Rectal smooth muscle tissue (tissue), 1 donor: ENCODE measurements around the gene CCDC28A.

Experiments used
- H3K27ac ChIP-seq: one replicate; pipeline ENCODE4 v1.7.0; 2013; ENCODE audit warnings: low read depth, low read length, inconsistent platforms
- H3K27me3 ChIP-seq: one replicate; pipeline ENCODE4 v1.7.0; 2013; ENCODE audit warnings: low read length; ENCODE audit not compliant: control insufficient read depth, insufficient read depth
- H3K36me3 ChIP-seq: one replicate; pipeline ENCODE4 v1.7.0; 2013; ENCODE audit warnings: low read length; ENCODE audit not compliant: control insufficient read depth, insufficient read depth
- H3K4me1 ChIP-seq: one replicate; pipeline ENCODE4 v1.7.0; 2013; ENCODE audit warnings: low read length; ENCODE audit not compliant: control insufficient read depth, insufficient read depth
- H3K4me3 ChIP-seq: one replicate; pipeline ENCODE4 v1.7.0; 2013; ENCODE audit warnings: low read length
- H3K9ac ChIP-seq: one replicate; pipeline ENCODE4 v1.7.0; 2013; ENCODE audit warnings: low read length

The CCDC28A gene

DNA sequence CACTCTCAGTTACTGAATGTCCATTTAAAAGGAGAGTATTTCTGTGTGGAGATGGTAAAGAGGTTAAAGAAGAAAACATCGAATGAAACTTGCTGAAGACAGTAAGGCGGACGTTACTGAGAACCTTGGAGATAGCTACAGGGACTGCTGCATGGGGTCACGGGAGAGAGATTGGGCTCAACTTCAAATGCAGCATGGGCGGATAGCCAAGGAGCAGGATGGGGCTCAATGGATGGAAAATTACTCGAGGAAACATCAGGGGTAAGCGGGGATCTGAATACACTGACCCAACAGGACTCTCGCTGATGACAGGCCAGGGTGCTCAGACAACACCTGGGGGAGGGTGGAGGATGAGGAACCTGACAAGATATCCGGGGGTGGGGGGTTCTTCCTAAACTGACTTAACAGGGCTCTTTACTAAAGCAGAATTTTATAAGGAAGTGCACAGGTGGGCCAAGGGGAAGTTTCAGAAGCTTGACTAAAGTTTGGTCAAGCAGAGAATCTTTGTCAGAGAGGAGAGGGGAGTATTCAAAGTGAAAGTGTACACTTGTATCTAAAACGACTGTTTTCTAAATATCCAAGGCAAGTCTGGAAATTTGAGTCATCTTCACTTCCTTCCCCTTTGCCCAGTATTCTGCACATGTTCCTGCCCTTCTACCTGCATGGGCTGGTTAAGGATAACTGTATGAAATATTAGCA is 45.1 kb downstream of the CCDC28A start:
- H3K36me3 ChIP-seq, result no peaks in the 10 kb centered on the region
- no peaks in the 10 kb centered on the region for H3K27me3 ChIP-seq
- H3K4me3 ChIP-seq, result no peak overlapping the region
- H3K27ac ChIP-seq, result no peak overlapping the region
- H3K4me1 ChIP-seq, result no peaks in the 10 kb centered on the region
- no peak overlapping the region for H3K9ac ChIP-seq

DNA sequence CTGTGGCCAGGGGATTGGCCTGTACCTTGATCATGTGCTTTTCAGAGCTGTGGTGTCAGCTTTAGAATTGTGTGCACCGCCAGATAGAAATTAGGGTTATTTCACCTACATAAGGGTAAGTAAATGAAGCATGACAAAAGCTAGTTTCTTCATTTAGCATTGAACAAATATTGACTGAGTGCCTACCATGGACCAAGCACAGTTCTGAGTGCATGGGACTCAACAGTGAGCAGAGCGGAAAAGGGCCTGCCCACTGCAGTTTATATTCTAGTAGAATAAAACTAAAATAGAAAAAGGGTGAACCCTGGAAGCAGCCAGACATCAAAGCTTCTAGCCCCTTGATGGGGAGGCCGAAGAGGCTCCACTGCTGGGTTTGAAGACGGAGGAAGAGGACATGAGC is 48.0 kb downstream of the CCDC28A start:
- H3K4me1 ChIP-seq, result no peaks in the 10 kb centered on the region
- H3K9ac ChIP-seq, result no peak overlapping the region
- no peak overlapping the region for H3K4me3 ChIP-seq
- H3K27ac ChIP-seq, result no peak overlapping the region
- no peaks in the 10 kb centered on the region for H3K27me3 ChIP-seq
- H3K36me3 ChIP-seq, result no peaks in the 10 kb centered on the region

DNA sequence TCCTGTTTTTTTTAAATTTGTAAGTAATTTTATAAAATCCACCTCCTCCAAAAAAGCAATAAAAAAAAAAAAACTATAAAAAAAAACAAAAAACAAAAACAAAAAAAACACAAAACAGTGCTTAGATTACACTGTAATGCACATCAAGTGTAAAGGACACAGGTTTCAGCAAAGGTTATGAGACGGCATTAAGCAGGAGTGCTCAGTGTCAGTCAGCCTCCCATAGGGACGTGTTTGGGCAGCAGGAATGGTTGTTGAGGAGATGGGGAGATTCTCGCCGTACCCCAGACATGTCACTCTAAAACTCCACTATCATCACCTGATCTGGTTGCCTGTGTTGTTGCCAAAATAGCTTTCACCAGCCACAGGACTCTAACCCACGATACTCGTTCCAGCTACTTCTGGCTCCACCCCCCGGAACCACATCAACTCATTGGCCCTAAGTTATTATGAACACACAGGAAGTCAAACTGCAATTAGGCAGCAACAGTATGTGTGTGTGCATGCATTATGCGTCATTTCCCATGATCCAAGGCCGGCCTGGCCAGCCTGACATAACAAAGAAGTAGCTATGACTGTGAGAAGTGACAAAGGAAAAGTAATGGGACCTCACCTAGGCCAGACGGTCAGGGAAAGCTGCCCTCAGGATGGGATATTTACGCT is 51.0 kb downstream of the CCDC28A start:
- no peak overlapping the region for H3K27ac ChIP-seq
- H3K9ac ChIP-seq, result no peak overlapping the region
- H3K27me3 ChIP-seq, result no peaks in the 10 kb centered on the region
- H3K4me1 ChIP-seq, result no peaks in the 10 kb centered on the region
- H3K36me3 ChIP-seq, result no peaks in the 10 kb centered on the region
- no peak overlapping the region for H3K4me3 ChIP-seq

DNA sequence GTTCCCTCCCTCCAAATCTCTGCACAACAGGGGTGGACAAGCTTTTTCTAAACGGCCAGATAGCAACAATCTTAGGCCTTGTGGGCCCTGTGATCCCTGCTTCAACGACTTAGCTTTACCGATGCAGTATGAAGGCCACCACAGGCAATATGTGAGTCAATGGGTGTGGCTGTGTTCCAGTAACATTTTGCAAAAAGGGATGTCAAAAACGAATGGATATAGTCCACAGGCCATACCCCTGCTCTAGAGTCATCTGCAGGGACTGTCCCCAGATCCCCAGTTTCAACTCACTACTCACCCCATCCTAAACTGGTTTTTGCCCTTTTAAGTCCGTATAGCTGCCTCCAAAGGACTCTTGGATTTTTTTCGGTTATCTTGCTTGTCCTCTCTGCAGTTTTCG is 56.7 kb downstream of the CCDC28A start:
- Histone ChIP-seq H3K27me3 (no peaks in the 10 kb centered on the region), H3K27ac (no peak overlapping the region), H3K4me1 (peaks cover 4% of the 10 kb centered on the region), H3K36me3 (no peaks in the 10 kb centered on the region), H3K4me3 (no peak overlapping the region), H3K9ac (no peak overlapping the region)

DNA sequence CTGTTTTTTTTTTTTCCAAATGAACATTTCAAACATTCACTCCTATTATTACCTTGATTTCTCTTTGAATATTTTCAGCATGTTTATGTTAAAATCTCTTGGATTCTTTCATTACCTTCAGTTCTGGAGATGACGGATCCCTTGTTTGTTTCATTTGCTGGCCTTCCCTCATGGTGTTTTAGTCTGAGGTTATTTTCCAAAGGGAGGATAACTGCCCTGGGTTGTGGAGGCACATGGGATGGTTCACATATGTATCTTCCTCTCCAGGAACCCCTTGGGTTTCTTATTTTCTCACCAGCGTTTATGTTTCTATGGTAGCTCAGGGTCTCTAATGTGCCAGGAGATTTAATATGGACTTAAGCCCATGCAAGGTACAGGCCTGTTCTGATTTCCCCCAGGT is 58.6 kb downstream of the CCDC28A start:
- H3K9ac ChIP-seq, result no peak overlapping the region
- no peak overlapping the region for H3K4me3 ChIP-seq
- H3K27me3 ChIP-seq, result no peaks in the 10 kb centered on the region

DNA sequence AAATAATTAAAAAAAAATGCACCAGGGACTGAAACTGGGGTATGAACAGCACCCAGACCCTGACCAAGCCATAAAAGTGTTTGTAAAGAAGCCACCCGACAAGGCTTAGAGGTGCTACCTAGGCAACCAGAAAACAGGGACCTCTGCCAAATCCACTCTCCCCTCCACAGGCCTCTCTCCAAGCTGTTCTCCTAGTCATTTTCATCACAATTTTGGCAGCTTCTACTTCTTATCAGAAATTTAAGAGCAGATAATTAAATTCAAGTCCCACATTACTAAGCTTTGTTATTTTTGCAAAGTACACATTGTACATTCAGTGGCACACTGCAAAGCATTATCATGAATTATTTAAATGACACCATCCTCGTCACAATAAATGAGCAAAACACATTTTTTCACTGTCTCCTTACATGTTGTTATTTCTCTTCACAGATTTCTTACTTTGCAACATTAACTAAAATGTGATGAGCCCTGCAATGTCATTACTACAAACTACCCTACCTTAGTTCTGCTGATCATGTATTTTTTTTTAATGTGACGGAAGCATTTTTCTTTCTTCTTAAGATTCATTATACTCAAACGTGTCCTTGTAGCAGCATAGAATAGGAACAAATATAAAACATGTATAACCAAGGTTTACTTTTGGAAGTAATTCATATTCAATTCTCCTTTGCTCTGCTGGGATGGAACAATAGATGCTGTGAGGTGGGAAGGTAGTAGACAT is 60.4 kb downstream of the CCDC28A start:
- Histone ChIP-seq H3K4me1 (peaks cover 4% of the 10 kb centered on the region), H3K27me3 (no peaks in the 10 kb centered on the region), H3K27ac (peak overlapping the region; percentile 61), H3K9ac (no peak overlapping the region), H3K4me3 (no peak overlapping the region), H3K36me3 (no peaks in the 10 kb centered on the region)

More for the DNA sequence above, 58.6 kb downstream of the CCDC28A start:
- no peaks in the 10 kb centered on the region for H3K36me3 ChIP-seq
- no peak overlapping the region for H3K27ac ChIP-seq
- H3K4me1 ChIP-seq, result peaks cover 4% of the 10 kb centered on the region

DNA sequence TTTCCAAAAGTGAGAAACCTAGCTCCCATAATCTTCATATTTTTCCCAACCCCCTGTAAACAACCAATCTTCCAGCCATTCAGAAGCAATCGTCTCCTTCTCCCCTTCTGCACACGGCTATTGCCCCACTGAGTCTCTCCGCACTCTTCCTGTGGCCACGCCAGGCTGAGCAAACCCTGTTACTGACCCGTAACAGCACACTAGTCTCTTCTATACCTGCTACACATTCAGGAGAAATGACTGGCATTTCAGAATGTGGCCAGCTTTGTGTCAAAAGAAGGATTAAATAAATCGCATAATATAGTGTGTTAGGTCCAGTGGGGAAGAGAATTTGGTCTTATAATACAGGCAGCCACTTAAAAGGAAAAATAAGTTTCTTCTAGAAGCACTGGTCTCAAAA is 63.7 kb downstream of the CCDC28A start:
- Histone ChIP-seq H3K27ac (no peak overlapping the region), H3K4me3 (no peak overlapping the region), H3K36me3 (no peaks in the 10 kb centered on the region), H3K9ac (no peak overlapping the region), H3K27me3 (no peaks in the 10 kb centered on the region), H3K4me1 (peaks cover 4% of the 10 kb centered on the region)
